AG04449 (cell line): ENCODE results near the gene LIN7B.

ENCODE experiments used
- CTCF ChIA-PET: fragments of 350-600 bp; formaldehyde crosslinking; extraction: SDS; loops from one replicate; lab custom pipeline; 2021; ENCODE audit warnings: antibody characterized with exemption; lab: Yijun Ruan, JAX
- POLR2A ChIA-PET: fragments of 400-600, 350-600 bp; formaldehyde crosslinking; extraction: SDS; loops from one replicate; lab custom pipeline; 2020; ENCODE audit warnings: antibody characterized with exemption, inconsistent platforms; lab: Yijun Ruan, JAX
- DNase-seq: peaks from one replicate; pipeline ENCODE4 v3.0.0-alpha.2; 2010; ENCODE audit warnings: low read depth, low spot score
- H3K4me3 ChIP-seq: 2 replicates; pipeline ENCODE4 v1.5.1; 2011; ENCODE audit warnings: low read depth, mild to moderate bottlenecking, control low read depth, low read length
- CTCF ChIP-seq: IDR thresholded peaks from one replicate; pipeline ENCODE4 v1.5.1; 2011; ENCODE audit warnings: mild to moderate bottlenecking, moderate library complexity, low read length, control low read depth, inconsistent platforms; ENCODE audit not compliant: insufficient read depth; ENCODE audit errors: missing control alignments

The LIN7B gene

GRCh38 chr19:49165865-49166301 is 51.7 kb downstream of the LIN7B start:
- ChIA-PET CTCF (interaction anchor here (1.1 to 4.6 kb wide), 3 partner anchors 12 to 68 kb away, joined by 3 to 29 read pairs (median 4); no protein-coding TSS in a partner anchor), POLR2A (no interaction called here)
- H3K4me3 ChIP-seq: no peak overlapping the region
- DNase-seq: no peak
- no peak for TF ChIP-seq CTCF

- no peak for DNase-seq
- H3K4me3 ChIP-seq: no peak overlapping the region
- TF ChIP-seq CTCF: no peak
- POLR2A ChIA-PET: no interaction called here
- CTCF ChIA-PET: no interaction called here
Measured at GRCh38 chr19:49167857-49168409, 53.8 kb downstream of the LIN7B start.
